Measurements from ENCODE around the gene GARNL3. TPM values are rescaled to one million over a fixed set of nuclear protein-coding genes. Genes with fewer than 3 reads are reported as not detected.

The GARNL3 gene
- total RNA-seq, 1 donor from 2014 or later, result 5.4 TPM

DNA sequence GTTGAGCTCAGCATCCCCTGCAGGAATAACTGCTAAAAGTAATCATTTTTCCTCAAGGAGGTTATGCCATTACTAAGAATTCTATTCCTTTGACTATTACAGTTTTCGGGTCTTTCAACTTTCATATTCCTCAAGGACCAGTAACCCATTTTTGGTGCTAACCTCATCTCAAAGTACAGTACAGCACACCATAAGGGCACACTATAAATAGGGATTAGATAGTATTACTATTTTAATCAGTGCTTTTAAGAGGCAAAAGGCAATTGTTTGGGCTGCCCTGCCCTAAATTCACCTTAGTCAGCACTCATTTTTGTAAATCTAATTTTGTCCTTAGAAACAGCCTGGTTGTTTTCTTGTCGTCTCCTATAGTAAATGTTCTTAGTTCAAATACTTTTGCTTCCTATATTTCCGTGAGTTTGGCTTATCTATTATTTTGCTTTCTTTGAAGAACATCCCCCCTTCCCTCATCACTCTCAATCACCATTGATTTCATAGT is 13.6 kb upstream of the GARNL3 start:
- Mint-ChIP-seq H3K9me3 (ENCODE audit: unreplicated experiment) (peaks cover 3% of the 10 kb centered on the region), H3K4me1 (ENCODE audit: low read depth, unreplicated experiment) (peaks cover 3% of the 10 kb centered on the region), H3K36me3 (ENCODE audit: low read depth, unreplicated experiment) (peaks cover 5% of the 10 kb centered on the region), H3K27me3 (ENCODE audit: low read depth, unreplicated experiment) (no peaks in the 10 kb centered on the region), H3K27ac (ENCODE audit: unreplicated experiment) (no peak overlapping the region), H3K4me3 (ENCODE audit: unreplicated experiment) (no peak overlapping the region)
- H3K79me2 ChIP-seq (ENCODE audit: insufficient read depth, low read length), result no peaks in the 10 kb centered on the region
- DNase-seq (ENCODE audit: low read depth) (no peak), FAIRE-seq (no peak)
- no peak overlapping the region for H3K4me3 ChIP-seq (ENCODE audit: insufficient read depth, low read depth, low read length)
- no peak overlapping the region for H3K27ac ChIP-seq (ENCODE audit: low read depth, low read length)
- no peaks in the 10 kb centered on the region for H4K20me1 ChIP-seq (ENCODE audit: insufficient read depth, low read length)
- no peaks in the 10 kb centered on the region for H3K27me3 ChIP-seq (ENCODE audit: insufficient read depth, low read length)
- no peaks in the 10 kb centered on the region for H3K9me3 ChIP-seq (ENCODE audit: insufficient read depth, low read depth, low read length)
- no peak overlapping the region for H3K9ac ChIP-seq (ENCODE audit: low read length)
- no peaks in the 10 kb centered on the region for H3K4me1 ChIP-seq (ENCODE audit: insufficient read depth, low read length)
- TF ChIP-seq, protein P1, sequence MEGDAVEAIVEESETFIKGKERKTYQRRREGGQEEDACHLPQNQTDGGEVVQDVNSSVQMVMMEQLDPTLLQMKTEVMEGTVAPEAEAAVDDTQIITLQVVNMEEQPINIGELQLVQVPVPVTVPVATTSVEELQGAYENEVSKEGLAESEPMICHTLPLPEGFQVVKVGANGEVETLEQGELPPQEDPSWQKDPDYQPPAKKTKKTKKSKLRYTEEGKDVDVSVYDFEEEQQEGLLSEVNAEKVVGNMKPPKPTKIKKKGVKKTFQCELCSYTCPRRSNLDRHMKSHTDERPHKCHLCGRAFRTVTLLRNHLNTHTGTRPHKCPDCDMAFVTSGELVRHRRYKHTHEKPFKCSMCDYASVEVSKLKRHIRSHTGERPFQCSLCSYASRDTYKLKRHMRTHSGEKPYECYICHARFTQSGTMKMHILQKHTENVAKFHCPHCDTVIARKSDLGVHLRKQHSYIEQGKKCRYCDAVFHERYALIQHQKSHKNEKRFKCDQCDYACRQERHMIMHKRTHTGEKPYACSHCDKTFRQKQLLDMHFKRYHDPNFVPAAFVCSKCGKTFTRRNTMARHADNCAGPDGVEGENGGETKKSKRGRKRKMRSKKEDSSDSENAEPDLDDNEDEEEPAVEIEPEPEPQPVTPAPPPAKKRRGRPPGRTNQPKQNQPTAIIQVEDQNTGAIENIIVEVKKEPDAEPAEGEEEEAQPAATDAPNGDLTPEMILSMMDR (IDR thresholded peaks at IDR 0.05; ENCODE audit: insufficient read depth, low read depth, low read length), result no peak
- no peak for TF ChIP-seq EZH2 (IDR thresholded peaks at IDR 0.05; ENCODE audit: insufficient read depth, low read length)
- no peaks in the 10 kb centered on the region for H3K36me3 ChIP-seq (ENCODE audit: insufficient read depth, low read length)
- no peak overlapping the region for H3K4me2 ChIP-seq (ENCODE audit: low read length)
- H2AFZ ChIP-seq (ENCODE audit: low read depth, low read length), result no peak overlapping the region

DNA sequence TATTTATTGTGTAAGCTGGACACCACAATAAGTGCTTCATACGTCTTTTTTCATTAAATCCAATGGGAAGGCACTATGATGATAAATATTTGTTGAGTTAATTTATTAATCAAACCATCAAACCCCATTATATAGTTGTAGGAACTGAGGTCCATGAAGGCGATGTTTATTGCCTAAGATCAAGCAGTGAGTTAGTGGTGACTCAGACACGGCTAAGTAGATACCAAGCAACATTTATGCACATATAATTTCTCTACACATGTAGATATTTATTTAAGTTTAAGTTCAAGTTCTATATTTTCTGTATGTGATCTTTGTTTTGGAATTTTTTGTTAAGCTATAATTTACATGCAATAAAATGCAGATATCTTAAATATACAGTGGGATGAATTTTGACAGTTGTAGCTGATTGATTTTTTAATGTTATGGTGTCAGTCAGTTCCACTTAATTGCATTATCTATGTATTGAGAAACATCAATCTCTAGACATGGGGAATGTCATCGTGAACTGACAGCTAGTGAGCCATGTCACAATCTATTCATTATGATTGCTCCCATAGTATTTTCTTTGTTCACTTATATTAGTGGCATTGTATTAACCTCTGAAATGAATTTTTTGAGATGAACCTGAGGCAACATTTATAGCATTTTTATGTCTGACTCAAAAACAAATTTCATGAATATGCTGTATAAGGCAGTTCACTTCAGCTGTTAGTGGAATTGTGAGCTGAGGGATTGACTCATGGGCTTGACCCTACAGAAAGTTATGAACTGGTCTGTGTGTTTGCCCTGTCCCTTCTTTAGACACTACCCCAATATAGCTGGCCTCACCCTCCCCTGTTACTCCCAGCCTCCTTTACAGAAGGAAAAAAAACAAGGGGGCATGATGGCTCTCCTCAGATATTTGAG is 11.9 kb upstream of the GARNL3 start:
- Histone ChIP-seq H3K27me3 (ENCODE audit: insufficient read depth, low read length) (no peaks in the 10 kb centered on the region), H3K4me3 (ENCODE audit: insufficient read depth, low read depth, low read length) (no peak overlapping the region), H3K9ac (ENCODE audit: low read length) (no peak overlapping the region), H4K20me1 (ENCODE audit: insufficient read depth, low read length) (no peaks in the 10 kb centered on the region), H3K9me3 (ENCODE audit: insufficient read depth, low read depth, low read length) (no peaks in the 10 kb centered on the region), H3K27ac (ENCODE audit: low read depth, low read length) (no peak overlapping the region), H3K36me3 (ENCODE audit: insufficient read depth, low read length) (no peaks in the 10 kb centered on the region), H3K79me2 (ENCODE audit: insufficient read depth, low read length) (no peaks in the 10 kb centered on the region), H3K4me2 (ENCODE audit: low read length) (no peak overlapping the region), H3K4me1 (ENCODE audit: insufficient read depth, low read length) (no peaks in the 10 kb centered on the region), H2AFZ (ENCODE audit: low read depth, low read length) (no peak overlapping the region)
- no peak overlapping the region for H3K4me3 Mint-ChIP-seq (ENCODE audit: unreplicated experiment)
- peaks cover 3% of the 10 kb centered on the region for H3K4me1 Mint-ChIP-seq (ENCODE audit: low read depth, unreplicated experiment)
- TF ChIP-seq, protein P1 (IDR thresholded peaks at IDR 0.05; ENCODE audit: insufficient read depth, low read depth, low read length), result no peak
- no peak for TF ChIP-seq EZH2 (IDR thresholded peaks at IDR 0.05; ENCODE audit: insufficient read depth, low read length)
- peaks cover 3% of the 10 kb centered on the region for H3K9me3 Mint-ChIP-seq (ENCODE audit: unreplicated experiment)
- peaks cover 5% of the 10 kb centered on the region for H3K36me3 Mint-ChIP-seq (ENCODE audit: low read depth, unreplicated experiment)
- no peak for FAIRE-seq
- H3K27ac Mint-ChIP-seq (ENCODE audit: unreplicated experiment), result no peak overlapping the region
- DNase-seq (ENCODE audit: low read depth), result no peak
- H3K27me3 Mint-ChIP-seq (ENCODE audit: low read depth, unreplicated experiment), result no peaks in the 10 kb centered on the region

DNA sequence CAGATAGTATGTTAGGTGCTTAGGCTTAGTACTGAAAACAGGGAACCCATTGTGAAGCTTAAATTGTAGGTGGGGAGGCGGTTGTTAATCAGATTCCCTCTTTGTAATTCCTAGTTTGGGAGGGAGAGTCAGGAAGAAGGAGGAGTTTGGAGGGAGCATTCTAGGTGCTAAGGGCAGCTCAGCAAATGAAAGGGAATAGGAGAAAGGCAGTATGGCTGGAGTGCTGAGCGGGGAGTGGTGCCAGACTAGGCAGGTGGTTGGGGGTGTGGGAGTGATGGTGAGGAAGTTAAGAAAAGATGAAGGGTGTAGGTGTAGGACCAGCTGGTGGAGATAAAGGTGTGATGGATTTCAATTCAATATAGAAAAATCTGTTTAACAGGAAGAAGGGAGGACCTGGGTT is 11.1 kb upstream of the GARNL3 start:
- Histone ChIP-seq H3K4me1 (ENCODE audit: insufficient read depth, low read length) (no peaks in the 10 kb centered on the region), H3K9ac (ENCODE audit: low read length) (no peak overlapping the region), H4K20me1 (ENCODE audit: insufficient read depth, low read length) (no peaks in the 10 kb centered on the region), H3K79me2 (ENCODE audit: insufficient read depth, low read length) (no peaks in the 10 kb centered on the region), H3K9me3 (ENCODE audit: insufficient read depth, low read depth, low read length) (no peaks in the 10 kb centered on the region), H3K36me3 (ENCODE audit: insufficient read depth, low read length) (no peaks in the 10 kb centered on the region), H3K4me2 (ENCODE audit: low read length) (no peak overlapping the region), H3K27me3 (ENCODE audit: insufficient read depth, low read length) (no peaks in the 10 kb centered on the region), H2AFZ (ENCODE audit: low read depth, low read length) (no peak overlapping the region), H3K4me3 (ENCODE audit: insufficient read depth, low read depth, low read length) (no peak overlapping the region), H3K27ac (ENCODE audit: low read depth, low read length) (no peak overlapping the region)
- FAIRE-seq (no peak), DNase-seq (ENCODE audit: low read depth) (no peak)
- H3K4me3 Mint-ChIP-seq (ENCODE audit: unreplicated experiment), result no peak overlapping the region
- H3K9me3 Mint-ChIP-seq (ENCODE audit: unreplicated experiment), result peaks cover 3% of the 10 kb centered on the region
- H3K4me1 Mint-ChIP-seq (ENCODE audit: low read depth, unreplicated experiment), result peaks cover 1% of the 10 kb centered on the region
- no peak for TF ChIP-seq EZH2 (IDR thresholded peaks at IDR 0.05; ENCODE audit: insufficient read depth, low read length)
- TF ChIP-seq, protein P1 (IDR thresholded peaks at IDR 0.05; ENCODE audit: insufficient read depth, low read depth, low read length), result no peak
- H3K36me3 Mint-ChIP-seq (ENCODE audit: low read depth, unreplicated experiment), result peaks cover 5% of the 10 kb centered on the region
- no peaks in the 10 kb centered on the region for H3K27me3 Mint-ChIP-seq (ENCODE audit: low read depth, unreplicated experiment)
- no peak overlapping the region for H3K27ac Mint-ChIP-seq (ENCODE audit: unreplicated experiment)

All from astrocyte (in vitro differentiated cells and primary cell).